GM19438 (cell line): ENCODE measurements around the gene PRPF8.

ENCODE experiments used
- ATAC-seq: cut with Tn5 transposase; IDR thresholded peaks from one replicate; pipeline ENCODE4 v1.9.1; 2021; ENCODE audit warnings: low read depth; ENCODE audit not compliant: unreplicated experiment

PRPF8 gene

GRCh38 chr17:1646199-1646875 lies 38.3 kb downstream of the PRPF8 start:
- ATAC-seq, result no peak

DNA sequence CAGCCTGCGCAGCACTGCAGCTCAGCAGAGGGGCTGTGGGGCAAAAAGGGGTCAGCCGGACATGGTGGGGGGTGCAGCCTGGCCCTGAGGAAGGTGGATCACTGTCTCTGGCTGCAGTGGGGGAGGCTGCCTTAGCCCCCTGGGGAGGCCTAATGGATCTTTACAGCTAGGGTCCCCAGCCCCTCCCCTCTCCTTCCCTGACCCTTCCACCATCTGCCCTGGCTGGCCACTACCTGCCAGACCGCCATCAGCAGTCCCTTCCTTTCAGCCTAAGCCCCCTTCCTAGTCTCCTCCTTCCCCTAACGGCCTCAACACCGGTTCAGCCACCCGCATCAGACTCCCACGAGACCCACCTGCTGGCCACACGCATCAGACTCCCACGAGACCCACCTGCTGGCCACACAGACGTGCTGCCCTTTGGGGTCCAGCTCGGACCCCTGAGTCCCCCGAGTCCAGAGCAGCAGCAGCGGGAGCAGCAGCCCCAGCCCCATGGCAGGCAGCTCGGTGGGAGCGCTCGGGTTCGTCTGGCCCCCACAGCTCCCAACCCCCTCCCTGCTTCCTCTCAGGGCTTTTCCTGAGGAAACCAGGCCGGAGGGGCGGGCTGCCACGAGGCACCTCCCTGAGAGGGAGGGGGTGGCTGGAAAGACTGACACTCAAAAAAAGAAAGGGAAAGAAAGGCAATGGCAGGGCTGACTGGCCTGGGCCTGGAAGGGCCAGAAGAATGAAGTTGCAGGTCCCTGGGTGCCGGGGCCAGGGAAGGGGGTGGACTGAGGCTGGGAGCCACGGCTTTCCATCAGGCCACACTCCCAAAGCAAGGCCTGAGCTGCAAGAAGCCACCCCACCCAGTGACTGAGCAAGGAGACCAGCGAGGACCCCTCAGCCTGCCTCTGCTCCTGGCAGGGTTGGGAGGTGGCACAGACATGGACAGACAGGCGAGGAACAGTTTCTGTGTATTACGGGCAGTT lies 39.2 kb downstream of the PRPF8 start, which contains the start of gene SCARF1:
SCARF1 (minus strand) TSS at position 526 of the 965 bp plus-strand sequence; CDS start at position 491, 35 bp downstream.
- no peak for ATAC-seq

DNA sequence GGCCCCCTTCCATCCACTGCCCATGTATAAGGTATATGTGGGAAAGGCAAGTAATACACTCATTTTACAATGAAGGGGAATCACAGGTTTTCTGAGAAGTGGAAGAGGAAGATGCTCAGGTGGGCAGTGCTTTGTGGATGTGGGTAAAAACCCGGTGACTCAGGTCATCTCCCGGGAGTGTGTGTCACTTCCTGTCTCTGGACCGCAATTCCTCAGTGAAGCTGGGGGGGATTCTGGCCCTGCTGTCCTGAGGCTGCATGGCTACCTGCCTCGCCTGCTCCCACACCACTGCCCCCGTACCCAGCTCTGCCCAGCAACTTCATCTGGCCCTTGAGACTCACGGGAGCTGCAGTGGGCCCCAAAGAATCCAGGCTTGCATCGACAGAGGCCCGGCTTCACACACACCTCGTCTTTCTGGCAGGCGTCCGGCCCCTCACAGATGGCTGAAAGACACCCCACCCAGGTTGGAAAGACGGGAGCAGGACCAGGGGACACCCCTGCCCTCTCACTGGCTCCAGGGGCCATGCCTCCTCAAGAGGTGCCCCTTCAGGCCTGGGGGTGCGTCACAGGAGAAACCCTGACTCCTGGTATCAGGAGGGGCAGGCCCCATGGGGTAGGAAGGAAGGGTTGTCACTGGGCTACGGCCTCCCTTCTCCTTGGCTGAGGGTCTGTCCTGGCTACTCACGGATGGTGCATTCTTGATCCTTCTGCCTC lies 40.0 kb downstream of the PRPF8 start:
- ATAC-seq, result no peak

- no peak for ATAC-seq
Observed at GRCh38 chr17:1643999-1644492, 40.6 kb downstream of the PRPF8 start.

DNA sequence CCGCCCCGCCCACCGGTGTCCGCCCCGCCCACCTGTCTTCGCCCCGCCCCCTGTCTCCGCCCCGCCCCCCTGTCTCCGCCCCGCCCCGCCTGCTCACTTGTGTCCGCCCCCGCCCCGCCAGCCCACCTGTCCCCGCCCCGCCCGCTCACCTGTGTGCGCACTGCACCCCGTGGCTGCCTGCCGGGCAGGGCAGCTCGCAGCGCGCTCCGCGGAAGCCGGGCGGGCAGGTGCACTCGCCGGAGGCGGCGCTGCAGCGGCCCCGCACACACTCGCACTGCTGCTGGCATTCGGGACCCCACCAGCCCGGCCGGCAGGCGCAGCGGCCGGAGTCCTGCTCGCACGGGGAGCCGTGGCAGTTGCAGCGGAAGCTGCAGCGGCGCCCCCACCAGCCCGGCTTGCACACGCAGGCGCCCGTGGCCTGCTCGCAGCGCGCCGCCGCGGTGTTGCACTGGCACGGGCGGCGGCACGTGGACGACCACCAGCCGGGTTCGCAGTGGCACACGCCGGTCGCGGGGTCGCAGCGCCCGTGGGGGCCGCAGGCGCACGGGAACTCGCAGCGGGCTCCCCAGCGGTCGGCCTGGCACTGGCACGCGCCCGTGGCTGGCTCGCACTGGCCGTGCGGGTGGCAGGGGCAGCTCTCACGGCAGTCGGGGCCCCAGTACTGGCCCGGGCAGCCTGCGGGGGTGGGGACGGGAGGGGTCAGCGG lies 41.2 kb downstream of the PRPF8 start:
- ATAC-seq, result no peak

- ATAC-seq, result no peak
Observed at GRCh38 chr17:1641065-1641403, 43.6 kb downstream of the PRPF8 start.

DNA sequence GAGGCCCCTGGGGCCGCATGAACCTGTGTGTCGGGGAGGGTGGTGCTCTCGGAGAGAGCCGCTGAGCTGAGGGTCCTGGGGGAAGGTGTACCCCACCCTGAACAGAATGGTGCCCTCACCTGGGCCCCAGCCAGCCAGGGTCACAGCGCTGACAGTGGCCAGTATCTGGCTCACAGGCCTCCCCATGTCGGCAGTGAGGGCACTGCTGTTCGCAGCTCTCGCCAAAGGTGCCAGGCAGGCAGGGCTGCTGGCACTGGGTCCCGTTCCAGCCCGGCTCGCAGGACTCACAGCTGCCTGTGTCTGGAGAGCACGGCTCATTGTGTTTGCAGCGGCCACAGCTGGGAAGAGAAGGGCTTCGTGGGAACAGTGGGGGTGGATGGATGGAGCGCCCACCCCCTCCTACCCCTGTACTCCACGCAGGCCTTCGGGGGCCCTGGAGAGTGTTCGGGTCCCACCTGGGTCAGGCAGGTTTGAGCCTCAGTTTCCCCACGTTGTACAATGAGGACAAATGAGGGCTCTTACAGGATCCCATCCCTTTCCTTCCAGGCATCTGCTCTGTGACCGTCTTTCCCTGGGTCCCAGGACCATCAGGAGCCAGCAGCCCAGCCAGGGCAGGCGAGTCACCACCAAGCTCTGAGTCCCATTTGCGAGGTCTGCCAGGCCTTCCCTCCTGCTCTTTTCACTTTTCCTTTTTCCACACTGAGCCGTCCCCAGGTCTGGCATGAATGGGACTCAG lies 44.2 kb downstream of the PRPF8 start:
- ATAC-seq, result no peak

GRCh38 chr17:1639549-1640180 lies 45.0 kb downstream of the PRPF8 start:
- ATAC-seq, result no peak

GRCh38 chr17:1638624-1639300 lies 45.9 kb downstream of the PRPF8 start:
- no peak for ATAC-seq

GRCh38 chr17:1638171-1638590 lies 46.5 kb downstream of the PRPF8 start:
- ATAC-seq, result no peak

GRCh38 chr17:1636732-1637285 lies 47.9 kb downstream of the PRPF8 start:
- ATAC-seq, result no peak

DNA sequence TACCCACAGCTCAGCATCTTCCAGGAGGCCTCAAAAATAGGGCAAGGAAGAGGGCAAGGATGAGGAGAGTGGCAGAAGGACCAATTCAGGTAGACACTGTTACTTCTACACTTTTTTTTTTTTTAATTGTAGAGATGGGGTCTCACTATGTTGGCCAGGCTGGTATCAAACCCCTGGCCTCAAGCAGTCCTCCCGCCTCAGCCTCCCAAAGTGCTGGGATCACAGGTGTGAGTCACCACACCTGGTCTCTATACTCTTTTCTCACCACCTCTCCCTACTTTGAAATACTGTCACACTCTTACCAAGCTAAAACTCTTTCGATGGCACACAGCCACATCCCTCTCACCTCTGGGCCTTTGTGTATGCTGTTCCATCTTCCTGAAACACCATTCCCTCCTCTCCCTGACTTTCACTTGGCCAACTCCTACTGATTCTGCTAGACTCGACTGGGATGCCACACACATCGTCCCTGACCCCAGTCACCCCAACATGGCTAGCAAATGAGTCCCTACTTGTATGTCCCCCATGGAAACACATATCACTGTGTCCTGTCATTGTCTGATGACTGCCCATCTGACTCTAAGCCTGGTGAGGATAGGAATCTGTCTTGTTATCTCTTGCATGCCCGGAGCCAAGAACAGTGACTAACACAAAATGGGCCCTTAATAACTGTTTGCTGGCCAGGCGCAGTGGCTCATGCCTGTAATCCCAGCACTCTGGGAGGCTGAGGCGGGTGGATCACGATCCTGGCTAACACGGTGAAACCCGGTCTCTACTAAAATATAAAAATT lies 48.8 kb downstream of the PRPF8 start:
- no peak for ATAC-seq

DNA sequence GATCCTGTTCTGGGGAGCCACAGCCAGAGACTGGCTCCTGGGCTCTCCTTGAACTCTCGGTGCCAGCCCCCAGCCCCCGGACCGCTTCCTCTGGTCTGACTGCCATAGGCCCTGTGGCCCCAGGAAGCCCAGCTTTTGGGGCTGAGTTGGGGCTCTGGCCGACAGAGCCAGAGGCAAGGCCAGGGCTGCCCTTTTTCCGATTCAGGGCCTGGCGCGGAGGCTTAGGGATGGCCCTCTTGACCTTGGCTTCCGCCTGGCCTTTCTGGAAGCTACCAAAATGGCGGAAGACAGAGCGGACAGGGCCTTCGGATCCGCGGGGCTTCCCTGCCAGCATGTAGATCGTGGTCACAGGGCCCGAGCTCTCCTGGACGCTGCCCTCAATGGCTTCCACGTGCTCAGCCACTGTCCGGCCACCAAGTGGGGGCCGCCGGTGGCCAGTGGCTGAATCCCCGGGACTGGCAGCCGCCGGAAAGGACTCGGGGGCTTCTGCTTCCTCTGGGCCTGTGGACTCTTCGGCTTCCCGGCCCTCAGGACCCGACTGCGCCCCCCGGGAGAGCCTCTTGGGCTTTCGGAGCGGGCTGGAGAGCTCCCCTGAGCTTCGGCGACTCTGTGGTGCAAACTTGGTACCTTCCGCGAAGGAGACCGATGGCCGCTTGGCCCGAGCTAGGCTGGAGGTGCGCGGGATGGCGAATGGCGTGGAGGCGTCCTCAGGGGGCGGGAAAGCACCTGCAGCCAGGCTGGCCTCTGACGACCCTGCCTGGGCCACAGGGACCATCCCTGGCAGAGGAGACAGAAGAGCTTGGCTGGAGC lies 49.6 kb downstream of the PRPF8 start:
- no peak for ATAC-seq

GRCh38 chr17:1630662-1631061 lies 54.0 kb downstream of the PRPF8 start:
- no peak for ATAC-seq

DNA sequence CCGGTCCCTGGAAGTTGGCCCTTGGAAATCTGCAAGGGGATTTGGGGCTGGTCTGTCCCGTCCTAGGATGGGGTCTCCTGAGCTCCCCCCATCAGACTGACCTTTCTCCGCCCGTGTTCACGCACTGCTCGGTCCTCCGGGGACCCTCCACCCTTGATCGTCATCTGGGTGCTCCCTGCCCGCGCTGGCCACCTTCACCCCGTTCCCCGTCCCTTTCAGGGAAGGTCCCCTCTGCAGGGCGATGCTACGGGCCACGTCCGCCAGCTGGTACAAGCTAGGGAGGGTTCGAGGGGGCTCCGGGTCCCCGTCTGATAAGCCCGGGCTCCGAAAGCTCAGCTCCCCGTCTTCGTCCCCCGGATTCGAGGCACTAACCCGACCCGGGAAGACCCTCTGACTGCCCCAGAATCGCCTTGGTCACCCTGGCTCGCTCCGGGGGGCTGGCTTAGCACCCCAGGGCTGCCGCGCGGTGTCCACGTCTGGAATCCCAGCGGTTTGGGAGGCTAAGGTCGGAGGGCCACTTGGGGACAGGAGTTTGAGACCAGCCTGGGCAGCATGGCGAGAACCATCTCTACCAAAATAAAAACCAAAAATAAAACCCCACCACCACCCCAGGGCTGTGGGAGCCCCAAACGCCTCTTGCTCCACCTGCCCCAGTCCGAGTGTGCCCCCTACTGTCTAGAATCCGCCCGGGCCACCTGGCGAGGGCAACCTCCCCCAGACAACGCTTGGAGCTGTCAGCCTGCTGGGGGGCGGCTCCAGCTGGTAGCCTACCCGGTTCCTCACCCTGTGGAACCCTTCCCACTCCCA lies 55.0 kb downstream of the PRPF8 start:
- no peak for ATAC-seq
